GM18858 (cell line): ENCODE data around the gene ZMIZ1.
"Not testable (repeated sequence)": the region's sequence is repeated elsewhere in the genome, so short reads cannot be mapped to it uniquely, and the experiment has no call there.

Source experiments
- ATAC-seq: cut with Tn5 transposase; IDR thresholded peaks from one replicate; pipeline ENCODE4 v1.9.1; 2021; ENCODE audit not compliant: unreplicated experiment

Gene ZMIZ1

DNA sequence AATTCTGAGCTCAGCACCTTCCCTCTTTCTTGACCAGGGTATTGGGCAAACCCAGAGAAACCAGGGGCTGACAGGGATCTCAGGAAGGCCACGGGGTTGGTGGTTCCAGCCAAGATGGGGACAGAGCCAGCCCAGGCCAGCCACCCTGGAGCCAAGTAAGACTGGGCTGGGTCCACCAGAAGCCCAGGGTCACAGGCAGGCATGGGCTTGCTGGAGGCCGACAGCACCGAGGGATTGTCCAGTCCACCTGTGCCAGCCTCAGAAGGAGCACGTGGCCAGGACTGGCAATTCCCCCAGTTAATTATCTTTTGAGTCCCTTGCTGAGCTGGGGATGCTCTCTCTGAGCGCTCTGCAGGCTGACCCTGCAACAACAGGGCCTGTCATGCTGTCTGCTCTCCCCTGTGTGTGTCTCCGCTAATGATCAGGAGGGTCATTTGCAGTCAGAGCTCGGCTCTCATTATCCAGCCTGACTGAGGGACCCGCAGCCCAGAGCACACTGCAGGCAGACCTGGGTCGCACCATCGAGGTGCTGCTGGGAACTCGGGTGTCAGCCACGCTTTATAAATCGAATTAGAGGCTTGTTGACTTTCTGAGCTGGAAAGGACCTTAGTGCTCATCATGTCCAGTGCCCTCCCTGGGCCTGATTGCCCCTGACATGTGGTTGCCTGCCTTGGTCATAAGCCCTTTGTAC lies 209.0 kb downstream of the ZMIZ1 start:
- no peak for ATAC-seq

DNA sequence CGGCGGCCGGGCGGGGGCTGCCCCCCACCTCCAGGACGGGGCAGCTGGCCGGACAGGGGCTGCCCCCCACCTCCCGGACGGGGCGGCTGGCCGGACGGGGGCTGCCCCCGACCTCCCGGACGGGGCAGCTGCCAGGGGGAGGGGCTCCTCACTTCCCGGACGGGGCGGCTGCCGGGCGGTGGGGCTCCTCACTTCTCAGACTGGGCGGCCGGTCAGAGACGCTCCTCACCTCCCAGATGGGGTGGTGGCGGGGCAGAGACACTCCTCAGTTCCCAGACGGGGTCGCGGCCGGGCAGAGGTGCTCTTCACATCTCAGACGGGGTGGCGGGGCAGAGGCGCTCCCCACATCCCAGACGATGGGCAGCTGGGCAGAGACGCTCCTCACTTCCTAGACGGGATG lies 210.3 kb downstream of the ZMIZ1 start:
- ATAC-seq: not testable (repeated sequence)

DNA sequence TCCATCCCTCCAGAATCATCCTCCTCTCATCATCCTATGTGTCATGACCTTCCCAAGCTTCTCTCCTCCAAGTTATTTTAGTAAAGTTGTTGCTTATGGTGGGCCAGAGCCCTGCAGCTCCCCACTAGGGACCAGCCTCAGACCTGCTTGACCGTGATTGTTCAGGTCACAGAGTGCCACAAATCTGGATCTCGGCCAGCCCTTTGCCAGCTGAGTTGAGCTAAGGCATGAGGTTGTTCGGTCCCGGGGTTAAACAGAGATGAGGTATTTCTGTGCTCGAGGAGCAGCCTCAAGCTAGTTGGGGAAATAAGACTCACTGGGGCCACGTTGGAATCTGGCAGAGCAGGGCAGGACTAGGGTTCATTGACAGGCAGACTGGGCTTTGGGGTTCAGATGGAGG lies 212.2 kb downstream of the ZMIZ1 start:
- no peak for ATAC-seq

DNA sequence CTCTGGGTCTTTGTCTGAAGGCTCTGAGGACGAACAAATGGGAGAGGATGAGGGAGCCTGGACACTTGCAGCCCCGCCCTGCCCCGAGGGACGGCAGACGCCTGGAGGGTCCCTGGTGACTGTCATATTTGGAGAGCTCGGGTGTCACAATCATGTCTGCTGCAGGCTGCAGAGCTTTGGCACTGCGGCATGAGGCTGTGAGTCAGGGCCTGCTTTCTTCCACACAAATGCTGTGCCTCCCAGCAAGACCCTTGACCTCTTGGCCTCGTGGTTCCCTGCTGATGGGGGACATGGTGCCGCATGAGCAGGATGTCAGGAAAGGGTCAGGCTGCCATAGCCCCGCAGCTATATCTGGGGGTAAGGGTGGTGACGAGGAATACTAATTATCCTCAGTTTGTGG lies 213.6 kb downstream of the ZMIZ1 start:
- no peak for ATAC-seq

DNA sequence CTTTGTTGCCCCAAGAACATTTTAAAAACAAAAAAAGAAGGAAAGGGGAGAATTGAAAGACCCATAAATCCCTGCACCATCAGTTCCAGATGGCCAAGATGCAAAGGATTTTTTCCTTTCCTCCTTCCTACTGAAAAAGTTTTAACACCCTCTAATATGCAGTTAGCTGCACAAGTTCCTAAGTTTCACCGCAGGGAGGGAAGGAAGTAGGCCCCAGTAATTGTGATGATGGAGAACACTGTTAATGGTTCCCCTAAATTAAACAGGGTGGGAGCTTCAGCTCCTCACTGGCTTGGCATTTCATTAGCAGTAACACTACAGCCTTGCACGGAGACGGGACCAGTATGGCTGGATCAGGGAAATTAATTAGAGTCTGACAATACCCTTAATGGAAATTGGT lies 214.8 kb downstream of the ZMIZ1 start:
- ATAC-seq: no peak

DNA sequence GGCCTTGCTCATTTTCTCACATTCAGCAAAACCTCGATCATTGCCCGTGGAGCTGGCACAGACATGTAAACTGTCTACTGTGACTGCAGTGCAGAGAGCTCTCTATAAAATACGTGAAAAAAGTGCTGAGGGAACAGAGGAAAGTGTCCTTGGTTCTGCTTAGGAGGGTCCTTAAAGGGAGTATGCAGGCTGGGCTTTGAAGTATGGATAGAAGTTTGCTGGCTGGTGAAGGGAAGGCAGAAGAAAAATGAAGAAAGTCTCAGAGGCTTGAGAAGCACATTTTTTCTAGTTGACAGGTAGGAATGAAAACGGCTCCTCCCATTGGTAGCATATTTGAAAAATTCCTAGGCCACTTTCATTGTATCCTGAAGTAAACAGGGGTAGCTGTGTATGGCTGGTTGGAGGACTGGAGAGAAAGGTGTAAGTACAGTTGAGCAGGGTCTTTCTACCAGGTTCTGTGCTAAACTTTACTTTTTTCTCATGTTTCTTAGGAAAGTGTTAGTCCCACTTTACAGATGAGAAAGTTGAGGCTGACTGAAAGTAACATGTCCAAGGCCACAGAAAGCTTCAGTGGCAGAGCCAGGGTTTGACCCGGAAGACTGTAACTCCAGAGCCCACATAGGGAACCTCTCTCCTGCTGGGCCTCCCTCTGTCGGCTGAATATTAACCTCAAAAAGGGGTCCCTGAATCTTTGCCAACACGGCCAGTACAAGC lies 215.5 kb downstream of the ZMIZ1 start:
- no peak for ATAC-seq

DNA sequence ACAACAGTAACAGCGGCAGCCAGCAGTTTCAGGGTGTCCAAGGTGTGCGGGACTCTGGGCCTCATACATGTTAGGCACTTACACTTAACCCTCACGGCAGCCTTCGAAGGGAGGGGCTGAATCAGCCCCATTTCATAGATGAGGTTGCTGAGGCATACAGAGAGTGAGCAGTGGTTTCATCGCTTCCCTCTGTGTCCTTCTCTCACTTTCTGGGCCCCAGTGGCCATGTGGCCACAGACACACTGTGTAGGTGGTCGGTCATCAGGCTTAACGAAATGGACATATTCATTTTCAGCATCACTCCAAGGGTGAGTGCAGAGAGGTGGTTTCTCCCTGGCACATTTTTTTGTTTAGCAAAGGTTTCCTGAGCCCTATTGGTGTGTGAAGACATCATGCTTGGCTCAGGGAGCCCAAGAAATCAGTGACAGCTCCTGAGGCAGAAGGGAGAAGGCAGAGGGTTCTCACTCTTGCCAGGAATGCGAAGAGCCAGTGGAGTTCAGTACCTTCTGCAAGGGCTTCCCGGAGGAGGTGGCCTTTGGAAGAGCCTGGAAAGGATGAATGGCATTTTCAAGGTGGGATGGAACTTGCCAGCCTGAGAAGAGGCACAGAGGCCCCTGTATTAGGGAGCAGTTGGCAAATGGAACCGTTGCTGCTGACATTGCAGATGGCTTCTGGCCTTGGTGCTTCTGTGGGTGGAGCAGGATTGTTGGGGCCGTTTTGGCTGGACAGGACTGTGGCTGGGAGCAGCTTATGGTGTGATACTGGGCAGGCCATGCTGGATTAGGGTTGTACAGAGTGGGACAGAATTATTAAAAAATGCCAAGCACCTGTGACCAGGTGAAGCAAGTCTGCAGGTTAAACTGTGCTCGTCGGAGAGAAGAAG lies 216.8 kb downstream of the ZMIZ1 start:
- peak; percentile 58 for ATAC-seq

DNA sequence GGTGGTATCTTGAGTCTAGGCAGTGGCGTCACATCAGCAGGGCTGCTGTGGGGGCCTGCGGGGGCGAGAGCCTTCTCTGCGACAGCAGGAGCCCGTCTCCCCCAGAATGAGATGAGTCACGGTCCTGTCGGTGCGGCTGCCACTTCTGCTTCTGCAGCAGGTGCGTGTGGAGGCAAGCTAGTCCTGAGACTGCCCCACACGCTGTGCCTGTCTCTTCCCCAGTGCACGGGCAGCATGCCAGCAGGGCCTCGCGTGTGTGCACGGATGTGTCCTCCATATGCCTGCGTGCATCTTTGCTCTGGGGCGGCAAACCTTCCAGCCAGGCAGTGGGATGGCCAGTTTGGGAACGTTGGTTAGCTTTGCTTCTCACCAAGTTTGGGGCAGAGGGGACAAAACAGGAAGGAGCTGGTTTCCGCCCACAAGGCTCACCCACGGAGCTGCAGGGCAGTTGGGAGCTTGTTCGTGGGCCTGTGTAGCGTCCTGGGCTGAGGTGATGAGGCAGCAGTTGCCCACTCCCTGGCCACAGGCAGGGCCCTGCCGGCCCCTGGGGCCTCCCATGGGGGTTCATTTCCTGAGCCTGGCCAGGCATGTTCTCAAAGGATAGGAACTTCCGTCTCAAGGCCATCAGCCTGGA lies 217.7 kb downstream of the ZMIZ1 start:
- ATAC-seq: peak; percentile 87

DNA sequence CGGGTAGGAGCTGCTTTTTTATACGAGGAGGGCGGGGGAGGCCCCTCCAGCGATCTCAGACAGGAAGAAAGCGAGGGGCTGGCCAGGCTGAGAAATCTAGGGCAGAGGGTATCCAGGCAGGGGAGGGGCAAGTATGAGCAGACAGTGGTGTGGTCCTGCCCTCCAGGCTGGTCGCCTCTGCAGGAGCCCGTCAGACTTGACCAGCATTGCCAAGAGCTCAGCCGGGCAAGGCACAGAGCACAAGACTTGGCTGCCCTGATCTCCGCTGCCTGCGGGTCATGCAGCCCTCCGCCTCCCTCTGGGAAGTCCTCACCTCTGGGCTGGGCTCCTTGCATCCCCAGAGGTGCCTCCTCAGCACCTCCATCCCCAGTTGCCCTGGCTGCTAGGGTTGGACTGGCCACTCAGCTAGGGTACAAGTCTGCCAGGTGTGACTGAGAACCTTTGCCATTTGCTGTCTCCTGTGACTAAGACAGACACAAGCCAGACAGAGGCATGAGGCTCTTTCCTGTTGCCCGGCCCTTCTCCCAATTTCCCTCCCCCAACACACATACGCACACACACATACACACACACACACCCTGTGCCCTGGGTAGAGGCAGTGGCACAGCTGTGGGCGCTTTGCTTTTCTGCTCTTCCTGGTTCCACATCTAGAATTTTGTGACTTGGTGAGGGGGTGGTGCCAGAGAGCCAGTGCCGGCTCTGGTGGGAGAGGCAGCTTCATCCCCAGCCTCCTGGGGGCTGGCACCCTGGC lies 219.4 kb downstream of the ZMIZ1 start:
- no peak for ATAC-seq

DNA sequence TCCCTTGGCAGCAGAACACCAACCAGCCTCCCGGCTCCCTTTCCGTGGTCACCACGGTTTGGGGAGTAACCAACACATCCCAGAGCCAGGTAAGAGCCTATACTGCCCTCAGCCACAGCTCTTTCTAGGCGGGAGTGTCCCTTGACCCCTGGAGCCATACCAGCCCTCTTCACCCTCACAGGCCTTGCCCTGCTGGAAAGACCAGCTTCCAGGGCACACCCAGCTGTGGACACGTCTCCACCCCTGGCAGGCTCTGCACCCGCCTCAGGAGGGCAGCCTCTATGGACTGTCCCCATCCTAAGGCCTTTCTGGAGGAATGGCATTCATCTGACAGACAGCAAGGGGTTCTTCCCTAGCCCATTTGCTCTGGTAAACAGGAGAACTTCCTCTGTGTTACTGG lies 221.0 kb downstream of the ZMIZ1 start:
- no peak for ATAC-seq

DNA sequence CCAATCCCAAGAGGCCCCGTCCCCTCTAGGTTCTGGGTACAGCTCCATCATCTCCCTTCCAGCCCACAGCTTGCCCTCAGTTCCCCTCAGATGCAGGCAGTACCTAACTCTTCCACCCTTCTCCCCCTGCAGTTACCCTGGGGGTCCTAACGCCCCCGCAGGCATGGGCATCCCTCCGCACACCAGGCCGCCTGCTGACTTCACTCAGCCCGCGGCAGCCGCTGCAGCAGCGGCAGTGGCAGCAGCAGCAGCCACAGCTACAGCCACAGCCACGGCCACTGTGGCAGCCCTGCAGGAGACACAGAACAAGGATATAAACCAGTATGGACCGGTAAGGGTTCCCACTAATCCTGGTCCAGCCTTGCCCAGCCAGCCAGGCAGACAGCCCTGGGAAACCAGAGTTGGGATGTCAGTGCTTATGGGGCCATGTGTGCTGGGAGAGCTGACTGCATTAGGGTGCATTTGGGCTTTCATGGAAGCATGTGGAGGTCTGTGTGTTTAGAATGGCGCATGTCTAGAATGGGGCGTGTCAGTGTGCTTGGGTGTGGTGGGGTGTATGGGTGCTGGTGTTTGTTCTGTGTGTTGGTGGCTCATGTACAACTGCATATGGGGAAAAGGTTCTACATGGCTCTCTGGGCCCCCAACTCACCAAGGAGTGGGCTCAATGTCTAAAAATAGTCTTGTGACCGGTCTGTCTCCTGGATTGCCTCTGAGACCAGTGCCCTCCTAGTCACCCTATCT lies 223.4 kb downstream of the ZMIZ1 start:
- no peak for ATAC-seq

DNA sequence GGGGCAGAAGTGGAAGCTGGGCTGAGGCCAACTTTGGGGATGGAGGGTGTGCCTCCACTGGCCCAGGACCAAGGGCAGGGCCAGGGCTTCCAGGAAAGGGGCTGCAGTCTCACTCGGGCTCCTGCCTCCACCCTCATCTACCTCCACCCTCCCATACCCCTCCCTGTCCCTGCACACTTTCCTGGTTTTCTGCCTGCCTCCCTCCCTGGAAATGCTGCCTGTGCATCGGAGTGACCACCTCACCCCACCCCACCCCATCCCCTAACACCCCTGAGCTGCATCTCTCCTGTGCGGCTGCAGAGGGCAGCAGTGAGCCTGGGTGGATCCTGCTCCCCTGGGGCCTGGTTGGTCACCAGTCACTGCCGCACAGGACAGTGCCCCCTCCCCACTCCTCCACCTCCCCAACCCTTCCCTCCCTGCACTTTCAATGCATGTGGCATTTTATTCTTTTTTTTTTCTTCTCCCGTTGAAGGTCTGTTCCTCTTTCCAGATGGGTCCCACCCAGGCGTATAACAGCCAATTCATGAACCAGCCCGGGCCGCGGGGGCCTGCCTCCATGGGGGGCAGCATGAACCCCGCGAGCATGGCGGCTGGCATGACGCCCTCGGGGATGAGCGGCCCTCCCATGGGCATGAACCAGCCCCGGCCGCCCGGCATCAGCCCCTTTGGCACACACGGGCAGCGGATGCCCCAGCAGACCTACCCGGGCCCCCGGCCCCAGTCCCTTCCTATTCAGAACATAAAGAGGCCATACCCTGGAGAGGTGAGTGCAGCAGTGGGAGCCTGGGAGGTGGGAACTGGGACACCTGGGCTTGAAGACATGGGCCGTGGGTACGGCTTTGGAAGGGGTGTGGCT lies 224.4 kb downstream of the ZMIZ1 start:
- no peak for ATAC-seq

DNA sequence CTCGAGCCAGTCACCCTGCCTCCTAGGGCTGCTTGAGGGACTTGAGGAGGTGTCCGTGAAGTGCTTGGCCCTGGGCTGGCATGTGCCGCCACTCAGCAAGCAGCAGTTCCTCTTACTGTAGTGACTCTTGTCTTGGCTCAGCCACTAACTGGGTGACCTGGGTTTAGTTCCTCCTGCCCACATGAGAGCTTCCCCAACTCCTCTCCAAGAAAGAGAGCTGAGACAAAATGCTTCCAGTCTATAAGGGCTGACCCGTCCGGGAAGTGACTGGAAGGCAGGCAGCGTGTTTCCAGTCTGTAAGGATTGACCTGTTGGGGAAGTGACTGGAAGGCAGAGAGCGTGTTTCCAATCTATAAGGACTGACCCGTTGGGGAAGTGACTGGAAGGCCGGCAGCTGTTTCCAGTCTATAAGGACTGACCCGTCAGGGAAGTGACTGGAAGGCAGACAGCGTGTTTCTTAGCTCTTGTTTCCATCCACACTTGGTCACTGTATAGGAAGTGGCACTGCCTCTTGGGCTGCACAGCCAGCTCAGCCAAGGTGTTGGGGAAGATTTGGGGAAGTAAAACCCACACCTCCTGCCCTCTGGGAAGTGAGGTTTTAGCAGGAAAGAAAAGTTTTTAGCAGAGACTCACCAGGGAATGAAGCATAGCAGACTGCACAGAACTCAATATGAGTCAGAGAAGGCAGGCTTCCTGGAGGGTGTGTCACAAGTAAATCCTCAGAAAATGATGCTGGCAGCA lies 225.2 kb downstream of the ZMIZ1 start:
- no peak for ATAC-seq

DNA sequence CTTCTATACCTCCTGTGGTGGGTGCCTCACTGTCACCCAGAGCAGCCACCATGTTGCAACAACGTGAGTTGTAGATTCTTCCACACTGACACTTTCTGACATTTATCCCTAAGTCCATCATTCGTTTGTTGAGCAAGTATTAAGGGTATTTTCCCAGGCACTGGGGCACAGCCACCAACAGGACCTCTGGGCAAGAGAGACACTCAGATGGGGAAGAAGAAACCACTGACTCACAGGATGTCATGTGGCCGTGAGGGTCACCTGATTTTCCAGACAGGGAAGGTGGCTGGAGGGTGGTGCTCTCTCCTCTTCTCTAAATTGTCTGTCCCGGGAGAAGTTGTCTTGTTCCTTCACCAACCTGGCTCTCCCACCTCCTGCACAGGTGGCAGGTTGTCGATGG lies 226.8 kb downstream of the ZMIZ1 start:
- ATAC-seq: no peak

DNA sequence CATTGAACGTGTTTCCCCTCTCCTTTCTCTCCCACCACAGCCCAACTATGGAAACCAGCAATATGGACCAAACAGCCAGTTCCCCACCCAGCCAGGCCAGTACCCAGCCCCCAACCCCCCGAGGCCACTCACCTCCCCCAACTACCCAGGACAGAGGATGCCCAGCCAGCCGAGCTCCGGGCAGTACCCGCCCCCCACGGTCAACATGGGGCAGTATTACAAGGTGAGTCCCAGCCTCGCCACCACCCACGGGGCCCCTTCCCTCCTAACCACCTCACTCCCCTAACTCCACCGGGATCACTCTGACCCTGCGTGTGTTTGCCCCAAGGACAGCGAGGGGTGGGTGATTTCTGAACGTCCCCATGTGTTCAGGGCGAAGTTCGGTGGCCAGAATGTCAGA lies 227.7 kb downstream of the ZMIZ1 start:
- ATAC-seq: no peak

DNA sequence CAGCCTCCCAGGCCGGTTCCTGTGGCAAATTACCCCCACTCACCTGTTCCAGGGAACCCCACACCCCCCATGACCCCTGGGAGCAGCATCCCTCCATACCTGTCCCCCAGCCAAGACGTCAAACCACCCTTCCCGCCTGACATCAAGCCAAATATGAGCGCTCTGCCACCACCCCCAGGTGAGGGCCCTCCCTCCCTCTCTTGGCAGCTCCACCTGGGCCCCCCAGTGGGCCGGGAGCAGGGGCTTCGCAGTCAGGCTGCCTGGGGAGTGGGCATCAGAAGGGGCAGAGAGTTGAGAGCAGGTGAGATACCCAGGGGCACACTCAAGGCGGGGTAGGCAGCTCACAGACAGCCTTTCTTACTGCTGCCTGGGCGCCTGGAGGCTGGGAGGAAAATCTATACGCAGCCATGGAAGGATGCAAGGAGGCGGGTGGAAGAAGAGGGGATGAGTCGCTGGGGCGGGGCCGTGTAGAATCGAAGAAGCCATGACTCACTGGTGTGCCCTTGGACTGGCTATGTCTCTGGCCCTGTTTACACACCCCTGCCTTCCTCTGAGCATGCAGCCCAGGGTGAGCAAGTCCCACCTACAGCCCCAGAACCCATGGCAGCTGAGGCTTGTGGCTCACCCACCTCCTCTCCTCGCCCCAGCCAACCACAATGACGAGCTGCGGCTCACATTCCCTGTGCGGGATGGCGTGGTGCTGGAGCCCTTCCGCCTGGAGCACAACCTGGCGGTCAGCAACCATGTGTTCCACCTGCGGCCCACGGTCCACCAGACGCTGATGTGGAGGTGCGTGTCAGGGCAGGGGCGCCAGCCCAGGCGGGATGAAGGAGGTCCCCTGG lies 229.9 kb downstream of the ZMIZ1 start:
- no peak for ATAC-seq
